A673 (cell line): ENCODE measurements around the gene PLD1. TPM values are rescaled to one million over a fixed set of nuclear protein-coding genes. Genes with fewer than 3 reads are reported as not detected.

ENCODE experiments used
- BruUV-seq: library from RNA; stranded (reverse); fragments of 400-500 nt; replicated peaks from 2 replicates; lab custom pipeline; 2021; lab: Mats Ljungman, UMichigan
- CTCF ChIA-PET: fragments of 300-600 bp; sonication (Branson Sonifier 250); formaldehyde crosslinking; loops from one replicate; lab custom pipeline; 2022; ENCODE audit warnings: antibody characterized with exemption; lab: Charles Lee
- POLR2A ChIA-PET: fragments of 300-600 bp; sonication (Branson Sonifier 250); formaldehyde crosslinking; loops from one replicate; lab custom pipeline; 2022; ENCODE audit warnings: antibody characterized with exemption; ENCODE audit not compliant: low non-redundant PET; lab: Charles Lee
- DNase-seq: peaks from one replicate; pipeline ENCODE4 v3.0.0-alpha.2; 2015; ENCODE audit warnings: low spot score
- H3K27ac ChIP-seq: fragments of 200-600 bp; sonication (generic); 2 replicates; pipeline ENCODE4 v1.5.1; 2016; ENCODE audit warnings: mixed run types, low read depth, mild to moderate bottlenecking, mixed read lengths, antibody characterized with exemption, low read length; ENCODE audit not compliant: poor library complexity, severe bottlenecking
- H3K27me3 ChIP-seq: fragments of 200-600 bp; sonication (generic); replicated peaks from 2 replicates; pipeline ENCODE4 v1.6.1; 2017; ENCODE audit warnings: mixed run types, low read depth, mild to moderate bottlenecking, mixed read lengths, antibody characterized with exemption, low read length; ENCODE audit not compliant: insufficient read depth, poor library complexity
- H3K36me3 ChIP-seq: fragments of 200-600 bp; sonication (generic); 2 replicates; pipeline ENCODE4 v1.6.1; 2016; ENCODE audit warnings: mixed run types, mild to moderate bottlenecking, mixed read lengths, antibody characterized with exemption, low read length; ENCODE audit not compliant: insufficient read depth, poor library complexity, severe bottlenecking
- H3K4me1 ChIP-seq: fragments of 200-600 bp; sonication (generic); 2 replicates; pipeline ENCODE4 v1.6.1; 2017; ENCODE audit warnings: mixed run types, mild to moderate bottlenecking, mixed read lengths, antibody characterized with exemption, low read length; ENCODE audit not compliant: insufficient read depth, poor library complexity, severe bottlenecking
- H3K4me3 ChIP-seq: fragments of 200-600 bp; sonication (generic); 2 replicates; pipeline ENCODE4 v1.5.1; 2016; ENCODE audit warnings: low read depth, mixed run types, mild to moderate bottlenecking, mixed read lengths, low read length; ENCODE audit not compliant: poor library complexity, severe bottlenecking
- H3K9me3 ChIP-seq: fragments of 200-600 bp; sonication (generic); 2 replicates; pipeline ENCODE4 v1.6.1; 2016; ENCODE audit warnings: mixed run types, low read depth, mild to moderate bottlenecking, mixed read lengths, antibody characterized with exemption, low read length; ENCODE audit not compliant: poor library complexity, severe bottlenecking
- CTCF ChIP-seq: fragments of 300-800, 200-600 bp; sonication (generic); conservative IDR thresholded peaks from 2 replicates; pipeline ENCODE4 v1.5.1; 2017; ENCODE audit warnings: low read depth, mild to moderate bottlenecking, antibody characterized with exemption, low read length, moderate library complexity, mixed read lengths
- EZH2 ChIP-seq: fragments of 200-600 bp; sonication (generic); IDR thresholded peaks from 2 replicates; pipeline ENCODE4 v1.6.1; 2017; ENCODE audit warnings: borderline replicate concordance, low read depth, mild to moderate bottlenecking, mixed read lengths, antibody characterized with exemption, low read length; ENCODE audit not compliant: poor library complexity, severe bottlenecking
- intact Hi-C: fragments of 100-400 bp; cut with micrococcal nuclease; formaldehyde crosslinking; loops from one replicate; pipeline ENCODE4 v1.10.0; 2022; ENCODE audit not compliant: unreplicated experiment
- total RNA-seq: library from RNA; stranded (reverse); gene quantifications from 2 replicates; pipeline ENCODE4 v1.2.3, GENCODE V29; 2021

The PLD1 gene
- total RNA-seq, 1 experiment from 2014 or later: 3.2 TPM

GRCh38 chr3:171561596-171562323 lies 248.5 kb downstream of the PLD1 start:
- Histone ChIP-seq H3K27me3 (no peaks in the 10 kb centered on the region), H3K36me3 (no peaks in the 10 kb centered on the region), H3K4me1 (no peaks in the 10 kb centered on the region), H3K9me3 (no peaks in the 10 kb centered on the region), H3K27ac (no peak overlapping the region), H3K4me3 (no peak overlapping the region)
- no TSS peak for BruUV-seq
- CTCF ChIA-PET: no interaction called here
- POLR2A ChIA-PET: no interaction called here
- intact Hi-C loops: no loop called here
- no peak for DNase-seq
- TF ChIP-seq CTCF (no peak), EZH2 (no peak)

- no peak for TF ChIP-seq CTCF
- TF ChIP-seq EZH2: no peak
- Histone ChIP-seq H3K27ac (no peak overlapping the region), H3K27me3 (no peaks in the 10 kb centered on the region), H3K4me1 (no peaks in the 10 kb centered on the region), H3K4me3 (no peak overlapping the region), H3K9me3 (no peaks in the 10 kb centered on the region), H3K36me3 (no peaks in the 10 kb centered on the region)
- POLR2A ChIA-PET: no interaction called here
- BruUV-seq: no TSS peak
- CTCF ChIA-PET: no interaction called here
- no peak for DNase-seq
- intact Hi-C loops: no loop called here
Measured at GRCh38 chr3:171559586-171559985, 250.7 kb downstream of the PLD1 start.

- intact Hi-C loops: no loop called here
- TF ChIP-seq CTCF (no peak), EZH2 (no peak)
- Histone ChIP-seq H3K9me3 (no peaks in the 10 kb centered on the region), H3K27ac (no peak overlapping the region), H3K4me3 (no peak overlapping the region), H3K27me3 (no peaks in the 10 kb centered on the region), H3K4me1 (no peaks in the 10 kb centered on the region), H3K36me3 (no peaks in the 10 kb centered on the region)
- ChIA-PET POLR2A (no interaction called here), CTCF (no interaction called here)
- no TSS peak for BruUV-seq
- no peak for DNase-seq
Measured at GRCh38 chr3:171558188-171558696, 252.0 kb downstream of the PLD1 start.
